HFFc6 (cell line): ENCODE results near the gene NINJ1. TPM values are rescaled to one million over a fixed set of nuclear protein-coding genes. Genes with fewer than 3 reads are reported as not detected.

Experiments
- DNase-seq: peaks from one replicate; pipeline ENCODE4 v3.0.0-alpha.2; 2018
- H3K27ac Mint-ChIP-seq: 2 replicates; pipeline ENCODE4 v1.8.0; 2020; ENCODE audit warnings: mild to moderate bottlenecking, mixed read lengths
- H3K27me3 Mint-ChIP-seq: 2 replicates; pipeline ENCODE4 v1.8.0; 2021; ENCODE audit warnings: mild to moderate bottlenecking, moderate library complexity, mixed read lengths; ENCODE audit not compliant: insufficient read depth
- H3K36me3 Mint-ChIP-seq: 2 replicates; pipeline ENCODE4 v1.8.0; 2021; ENCODE audit warnings: low read depth, mixed read lengths
- H3K4me1 Mint-ChIP-seq: 2 replicates; pipeline ENCODE4 v1.8.0; 2020; ENCODE audit warnings: low read depth, mixed read lengths
- H3K4me3 Mint-ChIP-seq: 2 replicates; pipeline ENCODE4 v1.8.0; 2020; ENCODE audit warnings: mild to moderate bottlenecking, moderate library complexity, mixed read lengths
- H3K9me3 Mint-ChIP-seq: 2 replicates; pipeline ENCODE4 v1.8.0; 2020; ENCODE audit warnings: mild to moderate bottlenecking, mixed read lengths
- total RNA-seq, 6 experiments: library from RNA; stranded (reverse); fragmentation: NEBNext Ultra II Directional; extraction: Animal tissue kit (Norgen Biotek cat#: 25700); gene quantifications; 2 replicates in 1 of 6; 3 replicates in 5 of 6; pipeline ENCODE4 v1.2.3, GENCODE V29; 2021
- TF ChIP-seq, protein P1 (sequence below): fragments of 200-600 bp; sonication (generic); IDR thresholded peaks from 2 replicates; pipeline ENCODE4 v1.5.0; 2021; ENCODE audit warnings: antibody characterized with exemption, mild to moderate bottlenecking

Gene NINJ1
- total RNA-seq, 6 experiments from 2014 or later, result 23.2 to 28.0 (median 25.6) TPM

DNA sequence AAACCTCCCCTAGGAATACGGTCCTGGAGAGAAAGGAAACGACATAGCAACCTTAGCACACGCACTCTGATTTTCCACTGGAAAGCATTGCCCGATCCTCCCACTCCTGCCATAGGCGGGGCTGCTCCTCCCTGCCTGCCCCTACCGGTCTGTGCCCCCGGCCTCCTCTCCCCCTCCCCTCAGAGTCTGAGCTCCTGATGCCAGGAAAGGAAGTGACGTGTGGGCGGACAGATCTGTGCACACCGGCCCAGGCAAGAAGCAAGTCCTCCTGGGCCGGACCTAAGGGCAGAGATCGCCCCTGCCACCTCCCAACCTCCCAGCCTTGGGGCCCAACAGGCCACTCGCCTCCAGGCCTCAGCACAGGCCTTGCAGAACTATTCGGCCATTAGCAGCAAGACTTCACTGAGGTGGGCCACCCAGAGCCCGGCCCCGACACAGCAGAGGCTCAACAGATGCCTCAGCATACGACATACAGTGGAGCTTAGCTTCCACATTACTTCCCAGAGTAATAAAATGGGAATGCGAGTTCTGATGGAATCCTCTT is 7.2 kb downstream of the NINJ1 start:
- no peak for DNase-seq
- Mint-ChIP-seq H3K4me1 (peaks cover 3% of the 10 kb centered on the region), H3K27ac (no peak overlapping the region), H3K9me3 (no peaks in the 10 kb centered on the region), H3K4me3 (no peak overlapping the region), H3K36me3 (no peaks in the 10 kb centered on the region), H3K27me3 (0 out of 2 replicates have a peak, but pooled peaks cover 1% of the 10 kb centered on the region)
- TF ChIP-seq, protein P1, sequence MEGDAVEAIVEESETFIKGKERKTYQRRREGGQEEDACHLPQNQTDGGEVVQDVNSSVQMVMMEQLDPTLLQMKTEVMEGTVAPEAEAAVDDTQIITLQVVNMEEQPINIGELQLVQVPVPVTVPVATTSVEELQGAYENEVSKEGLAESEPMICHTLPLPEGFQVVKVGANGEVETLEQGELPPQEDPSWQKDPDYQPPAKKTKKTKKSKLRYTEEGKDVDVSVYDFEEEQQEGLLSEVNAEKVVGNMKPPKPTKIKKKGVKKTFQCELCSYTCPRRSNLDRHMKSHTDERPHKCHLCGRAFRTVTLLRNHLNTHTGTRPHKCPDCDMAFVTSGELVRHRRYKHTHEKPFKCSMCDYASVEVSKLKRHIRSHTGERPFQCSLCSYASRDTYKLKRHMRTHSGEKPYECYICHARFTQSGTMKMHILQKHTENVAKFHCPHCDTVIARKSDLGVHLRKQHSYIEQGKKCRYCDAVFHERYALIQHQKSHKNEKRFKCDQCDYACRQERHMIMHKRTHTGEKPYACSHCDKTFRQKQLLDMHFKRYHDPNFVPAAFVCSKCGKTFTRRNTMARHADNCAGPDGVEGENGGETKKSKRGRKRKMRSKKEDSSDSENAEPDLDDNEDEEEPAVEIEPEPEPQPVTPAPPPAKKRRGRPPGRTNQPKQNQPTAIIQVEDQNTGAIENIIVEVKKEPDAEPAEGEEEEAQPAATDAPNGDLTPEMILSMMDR, result no peak

DNA sequence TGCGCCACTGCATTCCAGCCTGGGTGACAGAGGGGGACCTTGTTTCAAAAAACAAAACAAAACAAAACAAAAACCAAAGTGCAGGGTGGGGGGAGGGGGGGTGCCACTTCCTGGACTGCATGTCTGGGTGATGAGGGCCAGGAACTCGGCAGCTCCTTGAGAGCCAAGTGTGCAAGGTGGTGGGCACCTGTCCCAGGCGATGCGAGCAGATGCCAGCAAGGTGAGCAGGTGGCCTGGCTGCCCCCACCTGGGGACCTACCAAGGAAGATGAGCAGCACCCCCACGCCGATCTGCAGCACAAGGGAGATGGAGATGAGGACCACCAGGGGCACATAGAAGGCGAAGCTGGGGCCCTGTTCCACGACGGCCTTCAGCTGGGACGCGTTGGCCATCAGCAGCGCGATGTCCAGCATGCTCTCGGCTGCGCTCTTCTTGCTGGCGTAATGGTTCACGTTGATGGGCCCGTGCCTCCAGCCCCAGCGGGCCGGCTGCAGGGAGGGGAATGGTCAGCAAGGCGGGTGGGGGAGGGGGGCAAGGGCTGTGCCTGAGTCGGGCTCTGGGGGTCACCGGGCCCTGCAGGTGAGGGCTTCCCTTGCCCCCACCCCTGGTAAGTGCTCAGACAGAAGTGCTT is 7.8 kb downstream of the NINJ1 start:
- Mint-ChIP-seq H3K9me3 (no peaks in the 10 kb centered on the region), H3K27ac (no peak overlapping the region), H3K36me3 (no peaks in the 10 kb centered on the region), H3K27me3 (0 out of 2 replicates have a peak, but pooled peaks cover 1% of the 10 kb centered on the region), H3K4me3 (no peak overlapping the region), H3K4me1 (no peaks in the 10 kb centered on the region)
- TF ChIP-seq, protein P1, result no peak
- no peak for DNase-seq

DNA sequence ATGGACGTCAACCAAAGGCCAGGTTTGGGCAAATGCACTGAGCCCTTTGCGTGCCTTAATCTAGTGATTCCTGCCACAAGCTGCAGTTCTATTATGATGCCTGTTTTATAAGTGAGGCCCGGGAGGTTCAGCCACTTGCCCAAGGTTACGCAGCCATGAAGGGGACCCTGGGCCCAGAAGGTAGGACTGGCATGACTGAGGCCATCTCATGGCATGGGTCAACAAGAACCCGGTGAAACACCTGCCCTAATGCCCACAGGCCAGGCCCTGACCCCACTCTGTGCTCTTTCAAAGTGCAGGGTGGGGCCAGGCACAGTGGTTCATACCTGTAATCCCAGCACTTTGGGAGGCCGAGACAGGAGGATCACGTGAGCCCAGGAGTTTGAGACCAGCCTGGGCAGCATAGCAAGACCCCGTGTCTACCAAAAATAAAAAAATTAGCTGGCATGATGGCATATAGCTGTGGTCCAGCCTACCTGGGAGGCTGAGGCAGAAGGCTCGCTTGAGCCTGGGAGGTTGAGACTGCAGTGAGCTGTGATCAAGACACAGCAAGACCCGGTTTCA is 8.6 kb downstream of the NINJ1 start:
- Mint-ChIP-seq H3K27ac (no peak overlapping the region), H3K27me3 (0 out of 2 replicates have a peak, but pooled peaks cover 1% of the 10 kb centered on the region), H3K4me3 (no peak overlapping the region), H3K9me3 (no peaks in the 10 kb centered on the region), H3K36me3 (no peaks in the 10 kb centered on the region), H3K4me1 (peaks cover under 1% of the 10 kb centered on the region)
- no peak for DNase-seq
- TF ChIP-seq, protein P1, result no peak

DNA sequence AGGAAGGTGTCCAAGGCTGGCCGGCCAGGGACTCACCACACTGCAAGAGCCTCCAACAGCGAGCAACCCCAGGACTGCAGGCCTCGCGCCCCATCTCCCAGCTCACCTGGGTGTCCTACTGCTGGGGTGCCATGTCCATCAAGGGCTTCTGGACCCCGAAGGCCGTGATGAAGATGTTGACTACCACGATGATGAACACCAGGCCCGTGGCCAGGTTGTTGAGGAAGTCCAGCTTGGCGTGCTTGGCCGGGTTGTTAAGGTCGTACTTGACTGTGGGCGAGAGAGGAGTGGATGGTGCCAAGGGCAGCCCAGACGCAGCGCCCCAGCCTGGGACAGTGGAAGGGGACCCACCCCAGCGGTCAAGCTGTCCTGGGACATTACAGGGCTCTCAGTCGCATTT is 9.3 kb downstream of the NINJ1 start:
- peaks cover 6% of the 10 kb centered on the region for H3K4me1 Mint-ChIP-seq
- H3K4me3 Mint-ChIP-seq, result no peak overlapping the region
- no peaks in the 10 kb centered on the region for H3K36me3 Mint-ChIP-seq
- TF ChIP-seq, protein P1, result no peak
- 0 out of 2 replicates have a peak, but pooled peaks cover 1% of the 10 kb centered on the region for H3K27me3 Mint-ChIP-seq
- no peak overlapping the region for H3K27ac Mint-ChIP-seq
- H3K9me3 Mint-ChIP-seq, result no peaks in the 10 kb centered on the region
- DNase-seq, result no peak

DNA sequence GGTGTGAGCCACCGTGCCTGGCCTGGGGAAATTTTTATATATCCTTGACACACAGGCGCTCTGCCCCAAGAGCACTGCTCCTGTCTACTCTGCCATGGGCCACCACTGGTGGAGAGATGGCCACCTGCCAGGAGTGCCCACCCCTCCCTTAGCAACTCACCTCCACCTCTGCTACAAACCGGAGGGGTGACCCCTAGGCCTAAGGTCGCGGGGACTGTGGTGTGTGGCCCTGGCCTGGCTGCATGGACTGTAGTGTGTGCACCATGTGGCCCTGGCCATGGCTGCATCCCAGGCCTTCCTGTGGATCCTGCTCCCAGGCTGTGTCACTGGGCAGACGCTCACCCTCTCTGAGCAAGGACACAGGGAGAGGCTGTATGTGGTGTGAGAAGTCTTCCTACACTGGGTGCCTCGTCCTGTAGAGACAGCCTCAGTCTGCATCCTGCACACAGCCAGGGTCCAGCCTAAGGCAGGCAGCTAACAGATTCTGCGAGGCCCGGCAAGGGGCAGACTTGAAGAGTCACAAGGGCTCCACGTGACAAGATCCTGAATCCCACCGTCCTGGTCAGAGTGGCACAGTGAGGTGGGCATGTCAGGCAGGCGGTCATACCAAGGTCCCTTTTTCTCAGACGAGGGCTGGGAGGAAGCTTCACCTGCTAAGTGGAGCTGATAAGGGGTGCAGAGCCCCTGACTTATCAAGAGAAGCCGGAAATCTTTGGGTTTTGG is 10.3 kb downstream of the NINJ1 start:
- Mint-ChIP-seq H3K4me1 (peaks cover 14% of the 10 kb centered on the region), H3K27ac (no peak overlapping the region), H3K36me3 (no peaks in the 10 kb centered on the region), H3K4me3 (no peak overlapping the region), H3K9me3 (no peaks in the 10 kb centered on the region), H3K27me3 (peaks cover 1% of the 10 kb centered on the region; the same call in 1 of the 2 replicates)
- TF ChIP-seq, protein P1, result no peak
- DNase-seq, result no peak
